H1 (cell line): ENCODE measurements around the gene KATNAL2. TPM values are rescaled to one million over a fixed set of nuclear protein-coding genes. Genes with fewer than 3 reads are reported as not detected.

Experiments
- CTCF ChIA-PET: fragments of 300-600 bp; sonication (Branson Sonifier 250); formaldehyde crosslinking; loops from one replicate; lab custom pipeline; 2021; ENCODE audit not compliant: partially characterized antibody; lab: Charles Lee
- POLR2A ChIA-PET: fragments of 300-600 bp; sonication (Branson Sonifier 250); formaldehyde crosslinking; loops from one replicate; lab custom pipeline; 2021; ENCODE audit warnings: inconsistent platforms; ENCODE audit not compliant: partially characterized antibody; lab: Charles Lee
- DNase-seq, 2 experiments: peaks; one replicate each; pipeline versions ENCODE4 v3.0.0 to v3.0.0-alpha.2; 2010 to 2022; ENCODE audit warnings: low spot score in 2 of 2, low read depth in 1 of 2, mixed read lengths in 1 of 2
- FAIRE-seq: peaks from 2 replicates; lab custom pipeline; 2011; peaks lifted over from hg19 to GRCh38; lab: Jason Lieb, UNC
- H2AFZ ChIP-seq: 2 replicates; pipeline ENCODE4 v1.8.1; 2012; ENCODE audit warnings: low read length, inconsistent platforms
- H2AK5ac ChIP-seq: 2 replicates; pipeline ENCODE4 v1.6.1; 2013; ENCODE audit warnings: low read depth, low read length
- H2BK120ac ChIP-seq: replicated peaks from 2 replicates; pipeline ENCODE3; 2013; ENCODE audit warnings: low read depth, low read length, inconsistent platforms
- H2BK12ac ChIP-seq: 2 replicates; pipeline ENCODE4 v1.6.1; 2013; ENCODE audit warnings: low read depth, low read length
- H2BK15ac ChIP-seq: 2 replicates; pipeline ENCODE4 v1.6.1; 2013; ENCODE audit warnings: low read length
- H2BK20ac ChIP-seq: 2 replicates; pipeline ENCODE4 v1.6.1; 2013; ENCODE audit warnings: low read length
- H2BK5ac ChIP-seq: 2 replicates; pipeline ENCODE4 v1.6.1; 2013; ENCODE audit warnings: low read depth, low read length
- H3K14ac ChIP-seq: 2 replicates; pipeline ENCODE4 v1.6.1; 2013; ENCODE audit warnings: inconsistent platforms; ENCODE audit not compliant: insufficient read length
- H3K18ac ChIP-seq: 2 replicates; pipeline ENCODE4 v1.6.1; 2013; ENCODE audit warnings: low read length; ENCODE audit errors: extremely low read depth
- H3K23ac ChIP-seq: 2 replicates; pipeline ENCODE4 v1.6.1; 2013; ENCODE audit warnings: inconsistent platforms; ENCODE audit not compliant: insufficient read length
- H3K23me2 ChIP-seq: 2 replicates; pipeline ENCODE4 v1.6.1; 2013; ENCODE audit warnings: low read depth, low read length
- H3K27ac ChIP-seq: 2 replicates; pipeline ENCODE4 v1.6.1; 2011; ENCODE audit warnings: low read depth, low read length, inconsistent platforms
- H3K27me3 ChIP-seq, 4 experiments: replicated peaks in 1 of 4; 1 replicate in 1 of 4; 2 replicates in 3 of 4; pipeline versions ENCODE4 v1.6.1 to v1.8.1; 2011 to 2013; ENCODE audit warnings: low read length in 3 of 4, mild to moderate bottlenecking in 3 of 4, inconsistent platforms in 2 of 4, mixed read lengths in 2 of 4, moderate library complexity in 1 of 4; ENCODE audit not compliant: control insufficient read depth in 3 of 4, insufficient read depth in 3 of 4; ENCODE audit errors: extremely low read depth in 1 of 4
- H3K36me3 ChIP-seq, 4 experiments: 2 replicates each; pipeline versions ENCODE4 v1.6.1 to v1.8.1; 2011 to 2013; ENCODE audit warnings: mild to moderate bottlenecking in 4 of 4, low read length in 3 of 4, moderate library complexity in 2 of 4, control low read depth in 1 of 4, inconsistent platforms in 1 of 4; ENCODE audit not compliant: insufficient read depth in 4 of 4, control insufficient read depth in 2 of 4
- H3K4ac ChIP-seq: replicated peaks from 2 replicates; pipeline ENCODE3; 2013; ENCODE audit warnings: low read length, low read depth, mixed read lengths, inconsistent platforms; ENCODE audit not compliant: insufficient read length
- H3K4me1 ChIP-seq, 4 experiments: replicated peaks in 1 of 4; 1 replicate in 1 of 4; 2 replicates in 3 of 4; pipeline versions ENCODE4 v1.6.1 to v1.8.1; 2011 to 2013; ENCODE audit warnings: low read length in 3 of 4, inconsistent platforms in 2 of 4, mixed read lengths in 1 of 4; ENCODE audit not compliant: insufficient read depth in 4 of 4, control insufficient read depth in 3 of 4
- H3K4me2 ChIP-seq, 2 experiments: 2 replicates each; pipeline versions ENCODE4 v1.6.1 to v1.8.1; 2011 to 2013; ENCODE audit warnings: low read depth in 2 of 2, low read length in 2 of 2, control low read depth in 1 of 2, inconsistent platforms in 1 of 2, mild to moderate bottlenecking in 1 of 2; ENCODE audit not compliant: insufficient read depth in 1 of 2
- H3K4me3 ChIP-seq, 4 experiments: fragments of 200-600, 300-600 bp in 1 of 4; sonication (generic), shearing (Covaris generic), sonication (Bioruptor Twin) in 1 of 4; 2 replicates each; pipeline versions ENCODE4 v1.5.1 to v1.8.1; 2011 to 2016; ENCODE audit warnings: low read length in 4 of 4, low read depth in 3 of 4, control low read depth in 2 of 4, inconsistent platforms in 2 of 4, mild to moderate bottlenecking in 2 of 4, mixed read lengths in 1 of 4, moderate library complexity in 1 of 4; ENCODE audit not compliant: insufficient read depth in 2 of 4; ENCODE audit errors: extremely low read depth in 1 of 4
- H3K56ac ChIP-seq: replicated peaks from 2 replicates; pipeline ENCODE3; 2013; ENCODE audit warnings: low read depth, mild to moderate bottlenecking, mixed read lengths, low read length, inconsistent platforms; ENCODE audit not compliant: insufficient read length
- H3K79me1 ChIP-seq: 2 replicates; pipeline ENCODE4 v1.6.1; 2013; ENCODE audit warnings: low read depth, low read length, control low read depth
- H3K79me2 ChIP-seq, 2 experiments: 2 replicates each; pipeline versions ENCODE4 v1.6.1 to v1.8.1; 2012 to 2013; ENCODE audit warnings: low read length in 2 of 2, mild to moderate bottlenecking in 2 of 2, inconsistent platforms in 1 of 2; ENCODE audit not compliant: insufficient read depth in 2 of 2, control insufficient read depth in 1 of 2
- H3K9ac ChIP-seq, 4 experiments: replicated peaks in 1 of 4; 1 replicate in 1 of 4; 2 replicates in 3 of 4; pipeline versions ENCODE4 v1.6.1 to v1.8.1; 2011 to 2013; ENCODE audit warnings: low read depth in 3 of 4, low read length in 3 of 4, control low read depth in 2 of 4, mild to moderate bottlenecking in 2 of 4, moderate library complexity in 2 of 4, inconsistent platforms in 1 of 4; ENCODE audit errors: extremely low read depth in 1 of 4
- H3K9me3 ChIP-seq, 2 experiments: 2 replicates each; pipeline versions ENCODE4 v1.6.1 to v1.8.1; 2012 to 2013; ENCODE audit warnings: mild to moderate bottlenecking in 2 of 2, moderate library complexity in 2 of 2, control low read depth in 1 of 2, inconsistent platforms in 1 of 2, low read depth in 1 of 2, low read length in 1 of 2, mixed read lengths in 1 of 2; ENCODE audit not compliant: insufficient read depth in 2 of 2
- H4K20me1 ChIP-seq, 2 experiments: replicated peaks in 1 of 2; 2 replicates each; pipeline versions ENCODE3 to v1.8.1; 2011 to 2013; ENCODE audit warnings: inconsistent platforms in 2 of 2, low read length in 2 of 2, mild to moderate bottlenecking in 1 of 2; ENCODE audit not compliant: insufficient read depth in 2 of 2, control insufficient read depth in 1 of 2
- H4K5ac ChIP-seq: 2 replicates; pipeline ENCODE4 v1.6.1; 2013; ENCODE audit warnings: low read length, low read depth, mixed read lengths, inconsistent platforms; ENCODE audit not compliant: insufficient read length
- H4K8ac ChIP-seq: 2 replicates; pipeline ENCODE4 v1.8.0; 2013; ENCODE audit warnings: mild to moderate bottlenecking, moderate library complexity, low read length, inconsistent platforms; ENCODE audit not compliant: insufficient read depth; ENCODE audit errors: extremely low read depth
- H4K91ac ChIP-seq: replicated peaks from 2 replicates; pipeline ENCODE3; 2013; ENCODE audit warnings: low read length, mixed read lengths, inconsistent platforms; ENCODE audit not compliant: insufficient read length
- ATF2 ChIP-seq: IDR thresholded peaks from 2 replicates; pipeline ENCODE4 v1.6.1; 2012; ENCODE audit warnings: low read length, inconsistent platforms
- CBX8 ChIP-seq: fragments of 300-800, 300-1000 bp; sonication (generic); IDR thresholded peaks from 2 replicates; pipeline ENCODE4 v1.7.1; 2016; ENCODE audit warnings: low read depth, low read length, borderline replicate concordance
- CEBPB ChIP-seq: IDR thresholded peaks from 2 replicates; pipeline ENCODE4 v1.6.1; 2012; ENCODE audit warnings: low read depth, low read length
- E2F6 ChIP-seq: IDR thresholded peaks from 2 replicates; pipeline ENCODE4 v1.6.1; 2012; ENCODE audit warnings: inconsistent platforms
- EZH2 ChIP-seq: fragments of 200-600 bp; sonication (generic); IDR thresholded peaks from 2 replicates; pipeline ENCODE4 v1.7.1; 2012; ENCODE audit warnings: low read depth, mild to moderate bottlenecking, moderate library complexity, low read length, inconsistent platforms; ENCODE audit not compliant: severe bottlenecking
- HDAC2 ChIP-seq, 2 experiments: fragments of 300-600 bp in 1 of 2; sonication (generic) in 1 of 2; IDR thresholded peaks; 2 replicates each; pipeline ENCODE4 v1.6.1; 2011 to 2012; ENCODE audit warnings: low read depth in 2 of 2, low read length in 2 of 2, mild to moderate bottlenecking in 2 of 2, moderate library complexity in 2 of 2, borderline replicate concordance in 1 of 2, inconsistent platforms in 1 of 2
- KDM4A ChIP-seq: IDR thresholded peaks from one replicate; pipeline ENCODE4 v1.7.1; 2012; ENCODE audit warnings: low read depth, mild to moderate bottlenecking, moderate library complexity, low read length, inconsistent platforms; ENCODE audit not compliant: severe bottlenecking
- SP1 ChIP-seq: IDR thresholded peaks from 2 replicates; pipeline ENCODE4 v1.6.1; 2011; ENCODE audit warnings: low read depth, low read length
- WGBS, 2 experiments: shearing (Covaris generic) in 1 of 2; methylation state at CpG; one replicate each; pipeline versions ENCODE4 v1.1.6 to v1.1.7; 2013 to 2015; ENCODE audit warnings: low lambda C conversion rate in 2 of 2, mixed read lengths in 2 of 2, inconsistent platforms in 1 of 2, low coverage in 1 of 2, missing lambda C conversion rate in 1 of 2; ENCODE audit not compliant: insufficient replicate concordance in 2 of 2, insufficient coverage in 1 of 2, insufficient read length in 1 of 2; ENCODE audit errors: extremely low coverage in 1 of 2, missing lambda C conversion rate in 1 of 2; 5-methylcytosine and 5-hydroxymethylcytosine counted together
- polyA plus RNA-seq, 7 experiments: library from polyadenylated mRNA; depleted of rRNA in 3 of 7; stranded (reverse) in 5 of 7; unstranded in 2 of 7; fragments of >200 nt in 5 of 7; fragments of 200-250 nt in 2 of 7; gene quantifications; 1 replicate in 5 of 7; 2 replicates in 1 of 7; 4 replicates in 1 of 7; pipeline versions ENCODE4 v1.2.1 to v1.2.3, GENCODE V29; 2011 to 2013; ENCODE audit warnings: missing spikeins in 2 of 7, mixed read lengths in 2 of 7
- total RNA-seq: library from RNA; stranded (reverse); fragmentation: NEBNext Ultra II Directional; extraction: Animal tissue kit (Norgen Biotek cat#: 25700); gene quantifications from 2 replicates; pipeline ENCODE4 v1.2.1, GENCODE V29; 2021

KATNAL2 gene
- total and polyA plus RNA-seq, 2 of the 8 experiments (the other 6 are each of a cell fraction or from before 2014, with no cell fraction given): 10.0 to 15.2 TPM

DNA sequence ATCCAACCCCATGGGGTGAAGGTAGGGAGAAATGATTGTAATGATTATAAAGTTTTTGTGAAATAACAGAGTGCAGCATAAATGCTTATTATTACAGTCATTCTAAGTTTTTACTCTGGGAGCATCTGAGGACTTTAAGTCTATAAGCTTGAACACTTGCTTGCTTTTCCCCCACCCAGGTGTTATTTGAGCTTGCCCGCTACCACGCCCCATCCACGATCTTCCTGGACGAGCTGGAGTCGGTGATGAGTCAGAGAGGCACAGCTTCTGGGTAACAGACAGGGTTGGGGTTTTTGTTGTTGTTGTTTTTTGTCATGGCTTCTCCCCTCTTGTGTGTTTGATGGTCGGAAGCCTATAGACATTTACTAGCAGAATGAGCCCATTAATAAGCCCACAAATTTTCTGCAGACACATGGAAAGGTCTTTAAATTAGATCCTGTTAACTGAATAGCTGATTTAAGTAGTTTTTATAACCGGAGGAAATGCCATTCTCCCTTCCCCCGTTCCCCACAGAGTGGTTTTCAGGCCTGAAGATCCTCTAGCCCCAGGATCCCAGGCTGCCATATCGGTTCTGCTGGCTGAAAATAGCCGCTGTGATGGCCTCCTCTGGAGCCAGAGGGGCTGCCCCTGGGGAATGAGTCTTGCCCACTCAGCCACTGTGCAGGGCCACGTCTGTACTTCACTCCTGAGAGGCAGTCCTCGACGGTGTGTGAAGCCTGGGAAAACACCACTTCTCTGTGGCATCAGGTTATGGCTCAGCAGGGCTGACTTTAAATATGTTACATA is 157.9 kb downstream of the KATNAL2 start:
- ChIA-PET POLR2A (interaction anchor here (1.1 kb wide), 1 partner anchor 163 kb away, joined by 3 read pairs; no protein-coding TSS in a partner anchor), CTCF (interaction anchor here (0.6 to 2.7 kb wide), 12 partner anchors 11 to 417 kb away, joined by 3 to 6 read pairs (median 3); no protein-coding TSS in a partner anchor)
- Histone ChIP-seq H3K9me3 (no peaks in the 10 kb centered on the region), H3K36me3 (0 out of 8 replicates have a peak, but pooled peaks cover 0 to 2% (median 0%) of the 10 kb centered on the region in 4 experiments), H3K14ac (no peak overlapping the region), H3K79me1 (no peaks in the 10 kb centered on the region), H3K56ac (no peak overlapping the region), H3K18ac (no peak overlapping the region), H2BK5ac (no peak overlapping the region), H2BK20ac (0 out of 2 replicates have a peak overlapping the region, but pooled peaks have one; percentile 10), H4K91ac (no peak overlapping the region), H3K4me2 (no peak overlapping the region), H4K5ac (no peak overlapping the region), H2BK12ac (peak overlapping the region; percentile 84; the same call in 1 of the 2 replicates), H3K27ac (no peak overlapping the region), H2AK5ac (no peak overlapping the region), H3K27me3 (no peaks in the 10 kb centered on the region), H4K8ac (no peak overlapping the region), H3K4ac (no peak overlapping the region), H3K4me3 (no peak overlapping the region), H4K20me1 (no peaks in the 10 kb centered on the region), H3K79me2 (no peaks in the 10 kb centered on the region), H3K9ac (no peak overlapping the region), H2BK120ac (no peak overlapping the region), H3K23me2 (no peaks in the 10 kb centered on the region), H3K4me1 (peaks cover 0 to 4% (median 3%) of the 10 kb centered on the region in 4 experiments; a peak in 6 of 7 replicates), H2AFZ (no peak overlapping the region; the same call in 1 of the 2 replicates), H3K23ac (no peak overlapping the region), H2BK15ac (no peak overlapping the region)
- DNase-seq (no peak), FAIRE-seq (peak; percentile 45)
- 73% methylated on average over 13 of the region's 13 CpGs; no CpG with 5 or more reads in 1 of the 2 experiments for WGBS, 2 experiments
- no peak for TF ChIP-seq CBX8
- no peak for TF ChIP-seq ATF2
- no peak for TF ChIP-seq HDAC2 (IDR thresholded peaks at IDR 0.05; ENCODE audit: borderline replicate concordance in 1 of 2, low read depth in 2 of 2, low read length in 2 of 2)
- TF ChIP-seq CEBPB: no peak
- TF ChIP-seq KDM4A: no peak
- no peak for TF ChIP-seq EZH2
- no peak for TF ChIP-seq E2F6
- no peak for TF ChIP-seq SP1
